ENCODE measurements around the gene OR1G1.
"Not testable (repeated sequence)": the region's sequence is repeated elsewhere in the genome, so short reads cannot be mapped to it uniquely, and the experiment has no call there.

Gene OR1G1

GRCh38 chr17:3127451-3127850 is at the start of gene OR1G1:
OR1G1 (minus strand) TSS chr17:3127551; CDS start chr17:3127551, 0 bp downstream.
- Histone ChIP-seq H3K9ac (ENCODE audit: insufficient read length, low read depth) (no peak within 1 kb of the TSS), H3K4me3 (ENCODE audit: insufficient read length, low read depth) (no peak within 1 kb of the TSS), H3K4me1 (ENCODE audit: insufficient read depth, insufficient read length) (no peaks in the 10 kb centered on the region), H3K9me3 (ENCODE audit: insufficient read depth, low read length) (no peaks in the 10 kb centered on the region), H3K36me3 (ENCODE audit: insufficient read depth, insufficient read length, low read length) (no peaks in the 10 kb centered on the region), H3K27me3 (ENCODE audit: insufficient read depth, insufficient read length) (no peaks in the 10 kb centered on the region)
- TF ChIP-seq SUZ12 (IDR thresholded peaks at IDR 0.05; ENCODE audit: extremely low read depth, insufficient read depth, insufficient read length) (no peak), ZNF274 (IDR thresholded peaks at IDR 0.05; ENCODE audit: low read depth, low read length) (no peak), YY1 (IDR thresholded peaks at IDR 0.05; ENCODE audit: insufficient read depth, insufficient read length) (no peak)
- no peak for DNase-seq (ENCODE audit: low read depth, low spot score)

GRCh38 chr17:3167574-3167973 is 40.2 kb upstream of the OR1G1 start:
- H3K27me3 ChIP-seq (ENCODE audit: insufficient read depth, insufficient read length), result no peaks in the 10 kb centered on the region
- H3K9ac ChIP-seq (ENCODE audit: insufficient read length, low read depth), result no peak overlapping the region
- peaks cover 24% of the 10 kb centered on the region for H3K9me3 ChIP-seq (ENCODE audit: insufficient read depth, low read length)
- DNase-seq (ENCODE audit: low read depth, low spot score), result no peak
- no peaks in the 10 kb centered on the region for H3K4me1 ChIP-seq (ENCODE audit: insufficient read depth, insufficient read length)
- no peaks in the 10 kb centered on the region for H3K36me3 ChIP-seq (ENCODE audit: insufficient read depth, insufficient read length, low read length)
- no peak overlapping the region for H3K4me3 ChIP-seq (ENCODE audit: insufficient read length, low read depth)
- TF ChIP-seq ZNF274 (IDR thresholded peaks at IDR 0.05; ENCODE audit: low read depth, low read length) (no peak), YY1 (IDR thresholded peaks at IDR 0.05; ENCODE audit: insufficient read depth, insufficient read length) (no peak), SUZ12 (IDR thresholded peaks at IDR 0.05; ENCODE audit: extremely low read depth, insufficient read depth, insufficient read length) (no peak)

- TF ChIP-seq YY1 (IDR thresholded peaks at IDR 0.05; ENCODE audit: insufficient read depth, insufficient read length) (no peak), SUZ12 (IDR thresholded peaks at IDR 0.05; ENCODE audit: extremely low read depth, insufficient read depth, insufficient read length) (no peak), ZNF274 (IDR thresholded peaks at IDR 0.05; ENCODE audit: low read depth, low read length) (no peak)
- Histone ChIP-seq H3K9ac (ENCODE audit: insufficient read length, low read depth) (no peak overlapping the region), H3K4me1 (ENCODE audit: insufficient read depth, insufficient read length) (no peaks in the 10 kb centered on the region), H3K27me3 (ENCODE audit: insufficient read depth, insufficient read length) (no peaks in the 10 kb centered on the region), H3K9me3 (ENCODE audit: insufficient read depth, low read length) (peaks cover 11% of the 10 kb centered on the region; the same call in 1 of the 2 replicates), H3K4me3 (ENCODE audit: insufficient read length, low read depth) (no peak overlapping the region), H3K36me3 (ENCODE audit: insufficient read depth, insufficient read length, low read length) (no peaks in the 10 kb centered on the region)
- DNase-seq (ENCODE audit: low read depth, low spot score), result no peak
Observed at GRCh38 chr17:3157218-3157617, 29.9 kb upstream of the OR1G1 start.

- not testable (repeated sequence) for H3K9ac ChIP-seq (ENCODE audit: insufficient read length, low read depth); H3K9me3 ChIP-seq (ENCODE audit: insufficient read depth, low read length); DNase-seq (ENCODE audit: low read depth, low spot score); H3K4me1 ChIP-seq (ENCODE audit: insufficient read depth, insufficient read length); H3K4me3 ChIP-seq (ENCODE audit: insufficient read length, low read depth); H3K27me3 ChIP-seq (ENCODE audit: insufficient read depth, insufficient read length); H3K36me3 ChIP-seq (ENCODE audit: insufficient read depth, insufficient read length, low read length)
Observed at GRCh38 chr17:3137494-3137893, 10.1 kb upstream of the OR1G1 start.

- Histone ChIP-seq H3K27me3 (ENCODE audit: insufficient read depth, insufficient read length) (no peaks in the 10 kb centered on the region), H3K9me3 (ENCODE audit: insufficient read depth, low read length) (no peaks in the 10 kb centered on the region), H3K9ac (ENCODE audit: insufficient read length, low read depth) (no peak within 1 kb of the TSS), H3K4me3 (ENCODE audit: insufficient read length, low read depth) (no peak within 1 kb of the TSS), H3K36me3 (ENCODE audit: insufficient read depth, insufficient read length, low read length) (no peaks in the 10 kb centered on the region), H3K4me1 (ENCODE audit: insufficient read depth, insufficient read length) (no peaks in the 10 kb centered on the region)
- TF ChIP-seq YY1 (IDR thresholded peaks at IDR 0.05; ENCODE audit: insufficient read depth, insufficient read length) (no peak), SUZ12 (IDR thresholded peaks at IDR 0.05; ENCODE audit: extremely low read depth, insufficient read depth, insufficient read length) (no peak), ZNF274 (IDR thresholded peaks at IDR 0.05; ENCODE audit: low read depth, low read length) (no peak)
- DNase-seq (ENCODE audit: low read depth, low spot score), result no peak
Observed at GRCh38 chr17:3104322-3104721, 23.0 kb downstream of the OR1G1 start, which contains the start of gene OR1D2. OR1D2 (minus strand) TSS chr17:3104422; CDS start chr17:3092996, 11,426 bp downstream.

Measured in NT2/D1 (cell line).